Upper lobe of left lung (tissue), 6 donors: ENCODE data around the gene MAZ. TPM values are rescaled to one million over a fixed set of nuclear protein-coding genes. Genes with fewer than 3 reads are reported as not detected.
A peak's percentile ranks its signal among the peaks of the same experiment; 100 is the strongest.

Experiments used
- ATAC-seq, 2 donors: fragments of 200-7000 bp; cut with Tn5 transposase; one replicate each; pipeline ENCODE4 v1.9.1; 2022; ENCODE audit warnings: mild to moderate bottlenecking in 2 of 2, moderate library complexity in 2 of 2; ENCODE audit not compliant: low FRiP score in 2 of 2
- DNase-seq, 2 donors: peaks; one replicate each; pipeline ENCODE4 v3.0.0-alpha.2; 2019 to 2020
- H3K27ac ChIP-seq, 4 donors: fragments of 200-600 bp; sonication (generic); one replicate each; pipeline ENCODE4 v1.5.1; 2016 to 2019
- H3K27me3 ChIP-seq, 4 donors: fragments of 200-600 bp; sonication (generic); one replicate each; pipeline ENCODE4 v1.5.1; 2017 to 2019
- H3K36me3 ChIP-seq, 4 donors: fragments of 200-600 bp; sonication (generic); one replicate each; pipeline ENCODE4 v1.5.1; 2016 to 2019
- H3K4me1 ChIP-seq, 4 donors: fragments of 200-600 bp; sonication (generic); one replicate each; pipeline ENCODE4 v1.5.1; 2018 to 2019
- H3K4me3 ChIP-seq, 4 donors: fragments of 200-600 bp; sonication (generic); one replicate each; pipeline ENCODE4 v1.5.1; 2017 to 2019; ENCODE audit warnings: mild to moderate bottlenecking in 2 of 4, moderate library complexity in 1 of 4
- H3K9me3 ChIP-seq, 4 donors: fragments of 200-600 bp; sonication (generic); one replicate each; pipeline ENCODE4 v1.5.1; 2018 to 2019
- EP300 ChIP-seq, 4 donors: sonication (generic); formaldehyde crosslinking; IDR thresholded peaks; one replicate each; pipeline ENCODE4 v1.5.1; 2017; ENCODE audit warnings: antibody characterized with exemption in 4 of 4, control low read depth in 2 of 4
- POLR2A ChIP-seq, 4 donors: fragments of 450-650 bp; IDR thresholded peaks; one replicate each; pipeline ENCODE4 v1.5.1; 2016 to 2017; ENCODE audit warnings: antibody characterized with exemption in 4 of 4, mild to moderate bottlenecking in 2 of 4
- POLR2AphosphoS5 ChIP-seq, 2 donors: sonication (generic); formaldehyde crosslinking; IDR thresholded peaks; one replicate each; pipeline ENCODE4 v1.5.1; 2017; ENCODE audit warnings: antibody characterized with exemption in 2 of 2
- WGBS, 2 donors: methylation state at CpG; one replicate each; pipeline ENCODE4 v1.1.5; 2017 to 2018; 5-methylcytosine and 5-hydroxymethylcytosine counted together
- small RNA-seq, 4 donors: library from RNA; depleted of rRNA; stranded (forward); fragments of <200 nt; gene quantifications; one replicate each; pipeline ENCODE3, GENCODE V24; 2016
- total RNA-seq, 6 donors: library from RNA; depleted of rRNA in 4 of 6; stranded (reverse); fragments of >200 nt in 4 of 6; gene quantifications; one replicate each; pipeline versions ENCODE4 v1.1.0 to v1.2.1, GENCODE V29; 2016 to 2021
- TF ChIP-seq, protein P1 (sequence below), 6 experiments: fragments of 450-650 bp in 4 of 6; fragments of 200-600 bp in 2 of 6; sonication (generic) in 2 of 6; IDR thresholded peaks; one replicate each; pipeline ENCODE4 v1.5.1; 2016 to 2019; ENCODE audit warnings: antibody characterized with exemption in 6 of 6
- donor health status: DM: no; HTN: no; CAD: no; lungs with moderate emphysema.
- donor health status: DM: no; HTN: yes; CAD: no; lungs with severe emphysema.

MAZ gene
- total RNA-seq, 6 donors from 2014 or later, result 83.7 to 232 (median 165) TPM

DNA sequence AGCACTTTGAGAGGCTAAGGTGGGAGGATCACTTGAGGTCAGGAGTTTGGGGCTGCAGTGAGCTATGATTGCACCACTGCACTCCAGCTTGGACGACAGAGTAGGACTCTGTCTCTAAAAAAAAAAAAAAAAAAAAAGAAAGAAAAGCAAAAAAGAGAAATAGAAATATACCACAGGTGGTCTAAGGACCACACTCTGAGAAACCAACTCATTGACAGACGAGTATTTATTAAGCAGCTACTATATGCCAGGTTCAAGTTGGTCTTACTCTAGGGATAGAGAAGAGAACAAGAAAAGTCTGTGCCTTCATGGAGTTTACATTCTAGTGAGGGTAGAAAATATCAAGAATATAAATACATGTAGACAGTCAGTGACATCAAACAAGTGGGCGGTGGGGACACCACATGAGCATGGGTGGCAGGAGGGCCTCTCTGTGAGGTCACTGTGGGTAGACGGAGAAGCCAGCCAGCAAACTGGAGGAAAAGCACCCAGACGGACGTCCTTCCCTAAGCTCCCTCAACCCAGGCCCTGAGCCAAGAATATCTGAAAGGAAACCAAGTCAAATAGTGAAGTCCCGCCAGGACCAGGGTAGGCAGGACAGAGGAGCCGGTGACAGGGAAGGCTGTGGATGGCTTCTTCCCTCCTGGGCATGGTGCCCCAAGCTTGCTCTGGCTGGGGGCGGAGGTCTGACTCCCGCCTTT is 52.0 kb downstream of the MAZ start:
- TF ChIP-seq POLR2A (IDR thresholded peaks at IDR 0.05) (no peak), EP300 (IDR thresholded peaks at IDR 0.05) (no peak), POLR2AphosphoS5 (IDR thresholded peaks at IDR 0.05) (no peak)
- TF ChIP-seq, protein P1, sequence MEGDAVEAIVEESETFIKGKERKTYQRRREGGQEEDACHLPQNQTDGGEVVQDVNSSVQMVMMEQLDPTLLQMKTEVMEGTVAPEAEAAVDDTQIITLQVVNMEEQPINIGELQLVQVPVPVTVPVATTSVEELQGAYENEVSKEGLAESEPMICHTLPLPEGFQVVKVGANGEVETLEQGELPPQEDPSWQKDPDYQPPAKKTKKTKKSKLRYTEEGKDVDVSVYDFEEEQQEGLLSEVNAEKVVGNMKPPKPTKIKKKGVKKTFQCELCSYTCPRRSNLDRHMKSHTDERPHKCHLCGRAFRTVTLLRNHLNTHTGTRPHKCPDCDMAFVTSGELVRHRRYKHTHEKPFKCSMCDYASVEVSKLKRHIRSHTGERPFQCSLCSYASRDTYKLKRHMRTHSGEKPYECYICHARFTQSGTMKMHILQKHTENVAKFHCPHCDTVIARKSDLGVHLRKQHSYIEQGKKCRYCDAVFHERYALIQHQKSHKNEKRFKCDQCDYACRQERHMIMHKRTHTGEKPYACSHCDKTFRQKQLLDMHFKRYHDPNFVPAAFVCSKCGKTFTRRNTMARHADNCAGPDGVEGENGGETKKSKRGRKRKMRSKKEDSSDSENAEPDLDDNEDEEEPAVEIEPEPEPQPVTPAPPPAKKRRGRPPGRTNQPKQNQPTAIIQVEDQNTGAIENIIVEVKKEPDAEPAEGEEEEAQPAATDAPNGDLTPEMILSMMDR (IDR thresholded peaks at IDR 0.05), result no peak
- Histone ChIP-seq H3K27ac (no peak overlapping the region), H3K4me3 (no peak overlapping the region), H3K27me3 (no peaks in the 10 kb centered on the region), H3K4me1 (peaks cover 13 to 19% (median 16%) of the 10 kb centered on the region in 4 donors), H3K9me3 (no peaks in the 10 kb centered on the region), H3K36me3 (peaks cover 11 to 31% (median 24%) of the 10 kb centered on the region in 4 donors)
- DNase-seq (no peak), ATAC-seq (no peak)
- 63 to 71% methylated on average over 9 to 10 of the region's 10 CpGs for WGBS, 2 donors

DNA sequence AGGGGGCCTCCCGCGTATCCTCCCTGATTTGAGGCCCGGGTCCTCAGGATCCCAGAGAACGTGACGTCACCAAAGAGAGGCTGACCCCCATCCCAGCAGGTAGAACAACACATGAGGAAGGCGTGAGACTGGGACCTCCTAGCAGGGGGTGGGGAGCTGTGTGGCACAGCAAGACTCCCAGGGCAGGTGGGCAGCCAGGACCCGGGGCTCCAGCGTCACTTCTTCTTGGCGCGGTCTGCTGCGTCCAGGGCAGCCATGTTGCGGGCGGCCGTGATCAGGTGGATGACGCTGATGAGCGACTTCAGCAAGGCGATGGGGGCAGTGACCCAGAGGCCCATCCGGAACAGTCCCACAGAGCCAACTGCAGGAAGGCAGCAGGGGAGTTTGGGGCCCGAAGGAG is 52.6 kb downstream of the MAZ start:
- Histone ChIP-seq H3K27ac (no peak overlapping the region), H3K4me1 (peaks cover 19 to 25% (median 20%) of the 10 kb centered on the region in 4 donors), H3K9me3 (no peaks in the 10 kb centered on the region), H3K36me3 (peaks cover 11 to 31% (median 24%) of the 10 kb centered on the region in 4 donors), H3K4me3 (no peak overlapping the region), H3K27me3 (no peaks in the 10 kb centered on the region)
- ATAC-seq (no peak), DNase-seq (peak in 1 of 2 donors; percentile 63)
- TF ChIP-seq POLR2A (IDR thresholded peaks at IDR 0.05) (no peak), POLR2AphosphoS5 (IDR thresholded peaks at IDR 0.05) (no peak), EP300 (IDR thresholded peaks at IDR 0.05) (no peak)
- TF ChIP-seq, protein P1 (IDR thresholded peaks at IDR 0.05), result no peak
- 97% methylated on average over 5 to 18 of the region's 19 CpGs for WGBS, 2 donors

DNA sequence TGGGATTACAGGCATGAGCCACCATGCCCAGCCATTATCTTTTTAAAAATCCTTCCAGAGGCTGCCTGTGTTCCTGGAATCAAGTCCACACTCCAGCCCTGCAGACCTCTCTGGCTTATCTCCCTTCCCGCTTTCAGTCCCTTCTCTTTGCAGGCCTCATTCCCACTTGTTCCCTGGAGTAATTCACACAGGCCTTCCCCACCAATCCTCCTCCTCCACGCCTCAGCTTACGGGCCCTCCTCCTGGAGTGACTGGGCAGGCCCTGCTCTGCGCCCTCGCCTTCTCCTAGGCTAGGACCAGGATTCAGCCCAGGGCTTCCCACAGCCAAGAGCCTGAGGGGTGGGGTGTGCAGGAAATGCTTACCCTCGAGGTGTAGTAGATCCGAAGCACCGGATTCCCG is 53.9 kb downstream of the MAZ start:
- Histone ChIP-seq H3K4me1 (peaks cover 20 to 25% (median 20%) of the 10 kb centered on the region in 4 donors), H3K27ac (no peak overlapping the region), H3K36me3 (peaks cover 11 to 31% (median 24%) of the 10 kb centered on the region in 4 donors), H3K27me3 (no peaks in the 10 kb centered on the region), H3K4me3 (no peak overlapping the region), H3K9me3 (no peaks in the 10 kb centered on the region)
- WGBS, 2 donors, result 88 to 91% methylated on average over 9 of the region's 9 CpGs
- TF ChIP-seq POLR2AphosphoS5 (IDR thresholded peaks at IDR 0.05), result no peak
- no peak for ATAC-seq
- no peak for DNase-seq

Small RNAs within 50 kb of the gene (small RNA-seq; reads per million reads assigned to genes)
- gene AC009133.6 (0 reads per million in 4 donors), gene AC120114.4 (0 reads per million in 4 donors)

Other genes starting within 250 kb of the MAZ start
- 100 to 1,000 TPM in 1 of 6 donors, 10 to 100 TPM in 5; 16.8 to 112 (median 39.7) TPM for gene SPN, start 143.3 kb upstream of the MAZ start, total RNA-seq
- 10 to 100 TPM in 3 of 6 donors, 1 to 10 TPM in 3; 4.8 to 17.8 (median 9.8) TPM for gene QPRT, start 127.3 kb upstream of the MAZ start, total RNA-seq
- 10 to 100 TPM in 3 of 6 donors, 1 to 10 TPM in 3; 2.4 to 17.3 (median 7.5) TPM for gene C16orf54, start 60.5 kb upstream of the MAZ start, total RNA-seq
- gene ZG16, start 28.3 kb upstream of the MAZ start, total RNA-seq, result under 1 TPM in 1 of 6 donors, not detected in 5; 0.11 TPM
- 10 to 100 TPM in 5 of 6 donors, 1 to 10 TPM in 1; 9.1 to 43.5 (median 26.6) TPM for gene KIF22, start 15.8 kb upstream of the MAZ start, total RNA-seq
- 10 to 100 TPM in 2 of 6 donors, 1 to 10 TPM in 4; 1.4 to 13.6 (median 2.5) TPM for gene PRRT2, start 5.7 kb downstream of the MAZ start, total RNA-seq
- 10 to 100 TPM; 22.6 to 49.5 (median 34.6) TPM for gene PAGR1, start 9.6 kb downstream of the MAZ start, total RNA-seq
- gene MVP, start 13.9 kb downstream of the MAZ start, total RNA-seq, result 100 to 1,000 TPM; 260 to 411 (median 312) TPM
- 100 to 1,000 TPM in 1 of 6 donors, 10 to 100 TPM in 5; 60.3 to 119 (median 94.4) TPM for gene CDIPT, start 56.7 kb downstream of the MAZ start, total RNA-seq
- 10 to 100 TPM in 3 of 6 donors, 1 to 10 TPM in 3; 4.2 to 13.5 (median 8.2) TPM for gene SEZ6L2, start 93.0 kb downstream of the MAZ start, total RNA-seq
- 1 to 10 TPM in 4 of 6 donors, under 1 TPM in 1, not detected in 1; 0.78 to 4.2 (median 2.4) TPM for gene ASPHD1, start 94.0 kb downstream of the MAZ start, total RNA-seq
- gene KCTD13, start 119.7 kb downstream of the MAZ start, total RNA-seq, result 10 to 100 TPM; 15.5 to 71.2 (median 24.4) TPM
- 100 to 1,000 TPM in 5 of 6 donors, 10 to 100 TPM in 1; 95.4 to 187 (median 139) TPM for gene TMEM219, start 155.6 kb downstream of the MAZ start, total RNA-seq
- gene TAOK2, start 167.3 kb downstream of the MAZ start, total RNA-seq, result 100 to 1,000 TPM in 2 of 6 donors, 10 to 100 TPM in 4; 70.2 to 195 (median 81.5) TPM
- 10 to 100 TPM; 11.5 to 28.2 (median 25.0) TPM for gene HIRIP3, start 189.1 kb downstream of the MAZ start, total RNA-seq
- gene INO80E, start 189.7 kb downstream of the MAZ start, total RNA-seq, result 10 to 100 TPM; 29.5 to 82.8 (median 55.7) TPM
- gene DOC2A, start 204.5 kb downstream of the MAZ start, total RNA-seq, result 10 to 100 TPM in 1 of 6 donors, 1 to 10 TPM in 5; 1.2 to 11.0 (median 6.5) TPM
- not detected for gene C16orf92, start 216.7 kb downstream of the MAZ start, total RNA-seq
- gene TLCD3B, start 224.7 kb downstream of the MAZ start, total RNA-seq, result under 1 TPM in 1 of 6 donors, not detected in 5; 0.14 TPM